GM21423 (cell line): ENCODE measurements around the gene LIX1L.
A peak's percentile ranks its signal among the peaks of the same experiment; 100 is the strongest.

ENCODE experiments used
- ATAC-seq: cut with Tn5 transposase; IDR thresholded peaks from one replicate; pipeline ENCODE4 v1.9.1; 2021; ENCODE audit warnings: mild to moderate bottlenecking, moderate library complexity; ENCODE audit not compliant: unreplicated experiment

LIX1L gene

DNA sequence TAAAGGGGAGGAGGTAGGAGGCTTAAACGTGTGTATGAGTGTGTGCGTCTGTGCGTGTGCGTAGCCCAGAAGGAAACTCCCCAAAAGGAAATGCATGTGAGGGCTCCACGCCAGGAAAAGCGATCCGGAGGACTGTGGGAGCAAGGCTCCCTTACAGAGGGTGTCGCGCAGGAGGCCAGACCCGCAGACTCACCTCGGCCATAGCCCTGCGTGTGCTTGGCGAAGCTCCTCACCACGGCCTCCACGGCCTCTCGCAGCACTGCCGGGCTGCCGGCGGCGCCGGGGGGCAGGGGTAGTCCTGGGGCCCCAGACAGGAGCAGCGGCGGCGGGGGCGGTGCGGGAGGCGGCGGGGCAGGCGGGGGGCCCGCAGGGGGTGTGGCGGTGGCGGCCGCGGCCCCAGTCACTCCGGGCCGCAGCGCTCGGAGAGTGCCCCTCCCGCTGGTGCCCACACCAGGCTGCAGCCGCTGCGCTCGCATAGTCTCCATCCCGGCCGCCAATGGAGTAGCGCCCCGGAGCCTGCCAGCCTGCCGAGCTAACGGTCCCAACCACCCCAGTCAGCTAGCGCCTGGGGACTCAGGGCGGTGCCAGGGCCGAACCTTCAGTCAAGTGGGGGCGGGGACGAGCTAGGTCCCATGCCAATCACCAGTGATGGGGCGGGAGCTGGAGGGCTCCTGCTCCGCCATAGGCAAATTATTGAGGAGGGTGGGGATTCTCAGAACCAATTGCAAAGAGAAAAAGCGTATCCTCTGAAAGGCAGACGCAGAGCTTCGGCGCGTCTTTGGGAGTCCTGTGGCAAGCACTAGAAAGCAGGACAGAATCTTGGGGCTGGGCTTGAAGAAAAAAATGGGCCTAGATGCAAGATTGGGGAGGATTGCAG lies at the start of gene LIX1L:
Gene LIX1L, minus strand, starts transcription at position 575 of the 877 bp plus-strand sequence. Its CDS starts 90 bp downstream, at position 485.
- ATAC-seq, result peak; percentile 90

DNA sequence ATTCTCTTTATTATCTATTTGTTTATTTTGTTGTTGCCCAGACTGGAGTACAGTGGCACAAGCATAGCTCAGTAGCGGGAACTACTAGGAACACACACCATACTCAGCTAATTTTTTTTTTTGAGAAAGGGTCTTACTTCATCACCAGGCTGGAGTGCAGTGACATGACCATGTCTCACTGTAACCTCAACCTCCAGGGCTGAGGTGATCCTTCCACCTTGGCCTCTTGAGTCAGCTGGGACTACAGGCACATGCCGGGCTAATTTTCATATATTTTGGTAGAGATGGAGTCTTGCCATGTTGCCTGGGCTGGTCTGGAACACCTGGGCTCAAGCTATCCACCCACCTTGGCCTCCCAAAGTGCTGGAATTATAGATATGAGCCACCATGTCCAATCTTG lies 43.9 kb upstream of the LIX1L start:
- ATAC-seq, result no peak

DNA sequence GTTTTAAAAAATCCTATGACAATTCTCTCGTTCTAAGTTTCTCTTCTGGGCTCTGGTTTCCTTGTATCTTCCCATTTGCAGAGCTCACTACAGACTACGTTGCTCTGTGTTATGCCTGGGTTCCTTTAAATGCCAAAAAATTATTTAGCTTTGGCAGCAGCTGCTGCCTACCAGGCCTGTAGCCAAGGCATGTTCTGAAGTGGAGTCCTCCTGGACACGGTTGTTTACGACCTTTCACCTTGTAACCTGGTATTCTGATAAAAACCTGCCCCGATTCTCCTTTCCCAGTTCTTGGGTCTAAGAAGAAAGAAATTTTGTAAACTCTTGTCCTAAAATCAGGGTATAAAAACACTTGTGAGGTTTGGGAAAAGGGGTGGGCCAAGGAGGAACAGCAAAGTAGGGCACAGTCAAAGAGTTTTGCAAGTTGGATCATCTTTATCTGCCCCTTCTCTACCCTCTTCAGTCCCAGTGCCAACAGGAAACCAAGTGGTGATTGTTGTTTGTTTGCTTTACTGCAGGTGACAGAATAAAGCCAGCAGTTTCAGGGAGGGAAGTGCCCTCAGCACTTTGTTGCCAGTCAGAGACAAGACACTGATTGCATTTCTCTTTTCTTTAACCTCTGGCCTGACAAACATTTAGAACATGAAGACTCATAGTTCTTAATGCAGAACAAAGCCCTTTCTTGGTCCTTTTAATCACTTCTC lies 41.7 kb upstream of the LIX1L start:
- ATAC-seq, result no peak

DNA sequence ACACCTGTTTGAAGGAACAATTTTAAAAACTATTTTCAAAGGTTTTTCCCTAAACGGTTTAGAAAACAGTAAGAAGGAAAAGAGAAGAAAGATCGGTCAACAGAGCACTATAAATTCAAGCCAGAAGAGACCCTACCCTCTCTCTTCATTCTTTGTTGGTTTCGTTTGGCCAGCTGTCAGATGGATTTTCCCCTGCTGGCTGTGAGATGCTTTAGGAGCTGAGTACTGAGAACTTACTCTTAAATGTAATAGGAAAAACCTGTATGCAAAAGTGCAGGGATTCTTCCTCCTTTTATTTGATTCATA lies 39.9 kb upstream of the LIX1L start:
- no peak for ATAC-seq

DNA sequence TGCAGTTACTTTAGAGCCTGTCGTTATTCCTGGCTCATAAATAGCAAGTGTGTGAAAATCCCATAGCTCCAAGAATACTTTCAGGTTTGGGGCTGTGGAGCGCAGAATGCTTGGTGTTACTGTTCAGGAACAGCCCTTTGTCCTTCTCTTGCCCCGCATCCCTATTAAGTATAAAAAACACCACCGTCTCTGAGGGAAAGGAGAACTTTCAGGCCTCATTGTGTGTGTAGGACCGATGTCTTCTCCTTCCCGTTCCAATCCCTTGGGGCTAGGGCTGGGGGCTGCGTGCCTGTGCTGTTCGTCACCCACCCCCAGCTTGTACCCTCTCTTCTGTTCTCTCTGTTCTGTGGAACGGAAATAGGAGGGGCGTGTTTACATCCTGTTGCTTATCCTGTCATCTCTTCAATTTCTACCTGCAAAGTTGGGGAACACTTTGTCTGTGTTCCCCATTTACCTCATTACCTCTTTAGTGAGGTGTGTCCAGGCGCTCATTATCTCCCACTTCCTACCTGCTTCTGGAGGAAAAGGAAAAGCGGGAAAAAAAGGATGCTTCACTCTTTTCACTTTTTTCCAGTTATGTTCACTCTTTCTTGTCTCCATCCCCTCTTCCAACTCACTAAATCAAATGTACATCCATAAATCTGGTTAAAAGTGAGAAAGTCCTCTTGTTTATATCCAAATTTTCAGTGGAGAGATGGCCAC lies 39.4 kb upstream of the LIX1L start:
- peak; percentile 29 for ATAC-seq

DNA sequence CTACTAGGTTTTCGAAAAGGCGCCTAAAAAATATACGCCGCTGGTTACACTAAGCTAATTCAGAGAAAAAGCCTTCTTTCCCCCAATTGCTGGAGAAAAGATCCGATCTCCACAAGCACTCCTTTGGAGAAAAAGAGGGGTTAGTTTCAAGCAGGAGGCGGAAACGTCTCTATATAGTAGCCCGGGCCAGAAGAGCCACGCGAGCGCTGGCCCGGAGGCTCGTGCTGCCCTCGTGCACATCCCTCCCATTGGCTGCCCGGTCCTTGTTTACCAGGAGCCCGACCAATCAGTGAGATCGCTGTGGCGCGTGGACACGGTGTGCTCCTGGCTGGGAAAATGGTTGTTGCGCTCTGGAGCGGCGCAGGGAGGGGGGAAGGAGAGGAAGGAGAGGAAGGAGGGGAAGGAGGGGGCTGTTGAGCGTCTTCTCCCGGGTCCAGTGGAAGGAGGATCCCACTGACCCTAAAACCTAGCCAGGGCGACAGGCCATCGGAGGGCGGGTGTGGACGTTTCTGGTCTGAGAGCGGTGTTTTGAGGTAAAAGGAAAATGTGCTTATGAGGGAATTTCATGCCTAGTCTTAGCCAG lies 38.7 kb upstream of the LIX1L start, which contains the start of gene TXNIP:
Gene TXNIP, minus strand, starts transcription at position 147 of the 583 bp plus-strand sequence. CDS start 313 bp downstream, outside the sequence.
- ATAC-seq, result peak; percentile 87

DNA sequence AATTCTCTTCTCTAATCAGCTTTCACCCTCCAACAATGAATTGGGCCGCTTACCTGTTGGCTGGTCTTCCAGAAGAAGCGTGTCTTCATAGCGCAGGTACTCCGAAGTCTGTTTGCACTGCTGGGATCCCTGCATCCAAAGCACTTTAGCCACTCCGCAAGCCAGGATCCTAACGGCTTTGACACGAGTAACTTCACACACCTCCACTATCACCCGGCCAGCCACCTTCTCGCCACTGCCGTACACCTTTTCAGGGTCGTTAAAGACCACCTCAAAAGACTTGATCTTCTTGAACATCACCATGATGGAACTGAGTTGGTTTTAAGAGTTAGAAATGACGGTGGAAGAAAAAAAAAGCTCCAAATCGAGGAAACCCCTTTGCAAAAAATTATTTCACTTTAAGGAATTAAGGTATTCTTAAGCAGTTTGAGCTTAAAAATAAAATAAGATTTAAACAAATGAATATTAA lies 38.2 kb upstream of the LIX1L start:
- no peak for ATAC-seq

DNA sequence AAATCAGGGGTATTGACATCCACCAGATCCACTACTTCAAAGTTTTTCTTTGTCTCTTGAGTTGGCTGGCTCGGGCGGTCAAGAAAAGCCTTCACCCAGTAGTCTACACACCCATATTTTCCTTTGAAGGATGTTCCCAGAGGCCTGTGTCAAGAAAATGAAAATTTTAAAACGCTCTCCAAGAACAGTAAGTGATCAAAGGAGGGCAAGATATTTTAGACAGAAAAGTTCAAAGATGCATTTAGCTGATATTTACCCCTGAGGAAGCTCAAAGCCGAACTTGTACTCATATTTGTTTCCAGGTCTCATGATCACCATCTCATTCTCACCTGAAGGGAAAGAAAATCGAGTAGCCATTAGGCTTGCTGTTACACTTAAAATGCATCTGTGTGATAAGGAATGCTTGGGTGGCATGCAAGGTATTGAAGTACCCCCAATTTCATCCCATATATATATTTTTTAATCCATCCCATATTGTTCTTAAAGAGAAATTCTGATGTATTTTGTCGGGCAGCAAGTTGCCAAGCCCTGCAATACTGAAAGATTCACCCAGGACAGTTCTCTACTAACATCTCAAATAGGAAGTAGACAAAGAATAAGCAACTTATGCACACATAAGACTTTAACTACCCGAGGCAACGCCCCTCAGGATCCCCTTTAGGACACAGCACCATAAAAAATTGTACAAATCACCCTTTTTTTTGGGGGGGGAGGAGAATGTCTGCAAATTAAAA lies 37.5 kb upstream of the LIX1L start:
- ATAC-seq, result no peak

DNA sequence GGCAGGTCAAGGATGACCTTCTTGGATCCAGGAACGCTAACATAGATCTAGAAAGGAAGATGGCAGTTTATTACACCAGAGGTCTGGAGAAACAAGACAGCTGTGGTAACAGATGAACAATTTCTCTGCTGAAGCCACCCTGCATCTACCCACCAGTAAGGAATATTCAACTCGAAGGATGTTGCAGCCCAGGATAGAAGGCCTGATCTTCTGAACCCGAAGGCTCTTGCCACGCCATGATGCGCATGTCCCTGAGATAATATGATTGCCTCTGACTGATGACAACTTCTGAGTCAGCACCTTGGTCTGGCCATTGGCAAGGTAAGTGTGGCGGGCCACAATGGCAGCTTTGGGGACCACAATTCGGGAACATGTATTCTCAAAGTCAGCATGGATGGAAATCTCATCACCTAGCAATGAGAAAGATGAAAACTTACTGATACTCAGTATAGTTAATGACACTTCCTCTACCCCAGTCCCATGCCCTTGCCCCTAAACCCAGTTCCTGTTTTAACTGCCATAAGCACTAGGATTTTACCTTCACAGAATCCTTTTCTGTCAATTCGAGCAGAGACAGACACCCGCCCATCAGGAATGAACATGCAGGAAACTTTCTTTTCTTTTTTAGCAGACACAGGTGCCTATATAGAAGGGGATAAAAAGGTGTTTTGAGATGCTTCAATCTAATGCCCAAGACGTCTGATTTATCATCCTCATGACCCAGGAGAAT lies 36.7 kb upstream of the LIX1L start:
- ATAC-seq, result no peak

DNA sequence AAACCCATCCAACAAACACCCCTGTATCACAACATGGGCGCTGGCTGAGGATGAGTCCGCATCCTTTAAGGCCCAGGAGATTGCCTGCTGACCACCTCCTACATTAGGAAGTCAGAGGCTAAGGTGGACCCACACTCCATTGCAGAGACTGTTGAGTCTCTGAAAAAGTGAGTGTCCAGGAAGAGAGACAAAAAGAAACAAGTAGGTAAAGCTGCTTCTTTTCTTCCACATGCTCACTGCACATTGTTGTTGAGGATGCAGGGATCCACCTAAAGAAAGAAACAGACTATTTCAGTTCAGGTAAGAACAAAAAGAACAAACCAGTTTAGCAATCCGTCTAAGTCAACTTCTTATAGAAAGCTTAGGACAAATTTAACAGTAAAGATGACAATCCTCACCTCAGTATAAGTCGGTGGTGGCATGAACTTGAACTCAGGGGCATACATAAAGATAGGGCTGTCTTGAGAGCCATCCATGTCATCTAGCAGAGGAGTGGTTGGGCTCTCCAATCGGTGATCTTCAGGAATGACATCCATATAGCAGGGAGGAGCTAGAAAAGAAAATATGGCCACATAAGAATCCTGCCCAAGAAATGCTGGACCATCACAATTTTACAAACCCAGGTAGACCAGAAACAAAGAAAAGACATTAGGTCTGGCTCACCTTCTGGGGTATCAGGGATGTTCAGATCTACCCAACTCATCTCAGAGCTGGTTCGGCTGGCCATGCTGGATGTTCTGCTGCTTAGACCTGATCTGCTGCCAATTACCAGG lies 36.0 kb upstream of the LIX1L start:
- ATAC-seq, result no peak

DNA sequence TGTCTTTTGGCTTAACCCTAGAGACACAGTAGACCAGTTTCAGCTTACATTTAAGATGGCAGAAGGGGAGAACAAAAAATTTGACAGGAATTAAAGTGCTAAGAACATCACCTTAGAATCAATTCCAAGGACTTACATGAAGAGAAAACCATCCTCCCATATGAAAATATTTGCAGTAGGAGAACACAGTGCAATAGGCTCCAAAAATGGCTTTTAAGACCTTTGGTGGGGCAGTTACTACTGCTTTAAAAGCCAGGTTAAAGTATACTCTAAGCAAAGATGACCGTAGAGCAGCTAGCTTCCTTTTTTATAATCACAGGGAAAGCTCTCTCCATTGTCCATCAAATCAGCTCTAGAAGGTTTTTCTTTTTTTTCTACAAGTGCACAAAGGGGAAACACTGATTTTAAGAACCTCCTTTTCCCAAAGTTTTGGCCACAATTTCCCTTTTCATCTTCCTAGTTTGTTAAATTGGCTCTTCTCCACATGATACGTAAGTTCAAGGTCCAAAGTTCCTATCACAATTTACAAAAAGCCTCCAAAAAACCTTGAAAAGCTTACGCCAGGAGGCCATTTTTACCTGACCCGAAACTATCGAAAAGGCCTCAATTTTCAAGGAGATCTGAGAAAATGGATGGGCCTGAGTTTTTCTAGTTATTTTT lies 35.3 kb upstream of the LIX1L start:
- no peak for ATAC-seq

DNA sequence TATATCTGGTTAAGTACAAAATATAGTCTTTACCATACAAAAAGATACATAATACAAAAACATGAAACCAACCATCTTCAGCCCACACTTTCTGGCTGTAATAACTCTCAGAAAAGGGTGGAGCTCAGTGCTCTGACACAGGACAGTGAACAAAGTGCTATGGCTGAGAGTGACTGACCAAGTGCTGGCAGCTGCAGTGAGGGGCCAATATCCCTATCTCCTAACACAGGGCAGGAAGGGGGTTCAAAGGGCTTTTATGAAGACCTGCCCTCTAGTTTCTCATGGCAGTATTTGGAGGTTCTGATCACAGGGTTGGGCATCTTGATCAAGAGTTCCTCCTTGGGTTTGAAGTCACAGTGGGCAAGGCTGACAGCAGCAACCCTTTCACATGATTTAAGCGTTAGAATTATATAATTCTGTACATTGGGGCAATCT lies 34.7 kb upstream of the LIX1L start:
- ATAC-seq, result no peak

DNA sequence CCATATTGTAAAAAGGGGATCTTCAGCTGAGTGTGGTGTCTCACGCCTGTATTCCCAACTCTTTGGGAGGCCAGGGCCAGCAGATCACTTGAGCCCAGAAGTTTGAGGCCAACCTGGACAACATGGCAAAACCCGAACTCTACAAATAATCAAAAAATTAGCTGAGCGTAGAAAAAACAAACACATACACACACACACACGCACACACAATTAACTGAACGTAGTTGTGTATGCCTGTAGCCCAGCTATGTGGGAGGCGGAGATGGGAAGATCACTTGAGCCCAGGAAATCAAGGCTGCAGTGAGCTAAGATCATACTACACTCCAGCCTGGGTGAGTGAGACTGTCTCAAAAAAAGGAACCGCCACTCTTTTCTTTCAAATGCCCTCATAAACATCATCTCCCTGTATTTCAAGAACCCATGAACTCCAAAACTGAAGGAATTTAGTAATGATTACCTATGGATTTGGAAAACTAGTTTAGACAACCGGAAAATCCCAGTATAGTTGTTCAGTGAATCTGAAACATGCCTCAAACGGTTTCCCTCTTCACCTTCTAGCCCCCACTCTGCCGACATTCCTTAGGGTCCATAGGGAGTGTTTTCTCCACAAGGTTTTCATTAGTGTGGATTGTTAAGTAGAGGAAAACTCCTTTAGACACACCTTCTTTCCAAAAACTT lies 34.1 kb upstream of the LIX1L start:
- no peak for ATAC-seq

DNA sequence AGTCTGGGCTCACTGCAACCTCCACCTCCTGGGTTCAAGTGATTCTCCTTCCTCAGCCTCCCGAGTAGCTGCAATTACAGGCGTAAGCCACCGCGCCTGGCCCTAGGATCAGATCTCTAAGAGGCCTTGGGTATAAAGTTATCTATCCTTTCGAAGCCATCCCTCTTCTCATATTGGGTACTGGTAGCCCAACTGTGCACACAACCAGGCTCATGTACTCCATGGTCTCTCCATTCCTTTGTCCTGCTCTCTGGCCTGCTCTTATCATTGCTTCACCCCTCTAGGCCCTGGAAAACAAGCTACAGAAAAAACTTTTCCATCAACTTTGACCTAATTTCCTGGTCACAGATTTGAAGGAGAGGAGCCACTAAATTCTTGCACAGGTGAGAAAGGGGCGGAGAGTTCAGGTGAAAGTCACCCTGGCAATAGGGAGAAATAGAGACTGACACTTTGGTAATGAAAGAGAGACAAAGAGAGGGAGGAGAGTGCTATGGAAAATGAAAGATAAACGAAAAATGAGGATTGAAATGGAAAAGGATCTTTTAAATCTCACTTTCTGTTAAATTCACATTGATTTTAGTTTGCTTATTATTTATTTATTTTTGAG lies 32.5 kb upstream of the LIX1L start:
- ATAC-seq, result no peak

DNA sequence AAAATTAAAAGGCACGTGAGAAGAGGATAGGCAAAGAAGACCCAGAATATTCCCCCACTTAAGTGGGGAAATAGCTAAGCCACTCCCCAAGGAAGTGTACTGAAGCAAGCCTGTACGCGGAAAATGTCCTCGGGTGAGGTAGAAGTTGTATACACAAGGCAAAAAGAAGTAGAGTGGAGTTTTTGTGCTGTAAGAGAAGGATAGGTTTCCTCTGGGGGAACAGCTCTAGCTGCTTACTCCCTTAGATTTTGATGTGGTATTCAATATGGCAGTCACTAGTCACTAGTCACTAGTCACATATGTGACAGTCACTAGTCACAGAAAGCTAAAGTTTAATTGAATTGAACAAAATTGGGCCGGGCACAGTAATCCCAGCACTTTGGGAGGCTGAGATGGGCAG lies 31.0 kb upstream of the LIX1L start:
- no peak for ATAC-seq

DNA sequence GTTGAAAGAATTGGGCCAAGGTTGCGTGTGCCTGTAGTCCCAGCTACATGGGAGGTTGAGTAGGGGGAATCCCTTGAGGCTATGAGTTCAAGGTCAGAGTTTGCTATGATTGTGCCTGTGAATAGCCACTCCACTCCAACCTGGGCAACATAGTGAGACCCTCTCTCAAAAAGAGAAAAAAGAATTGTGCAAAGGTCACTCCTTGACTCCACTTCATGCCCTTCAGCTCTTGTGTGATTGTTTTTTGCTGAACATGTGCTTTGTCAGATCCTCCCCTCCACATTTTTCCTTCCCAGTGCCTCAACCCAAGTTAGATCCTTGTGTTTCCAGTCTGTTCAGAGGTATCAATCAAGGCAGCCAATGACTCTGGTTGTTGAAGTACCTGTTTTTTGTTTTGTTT lies 30.1 kb upstream of the LIX1L start:
- ATAC-seq, result no peak

DNA sequence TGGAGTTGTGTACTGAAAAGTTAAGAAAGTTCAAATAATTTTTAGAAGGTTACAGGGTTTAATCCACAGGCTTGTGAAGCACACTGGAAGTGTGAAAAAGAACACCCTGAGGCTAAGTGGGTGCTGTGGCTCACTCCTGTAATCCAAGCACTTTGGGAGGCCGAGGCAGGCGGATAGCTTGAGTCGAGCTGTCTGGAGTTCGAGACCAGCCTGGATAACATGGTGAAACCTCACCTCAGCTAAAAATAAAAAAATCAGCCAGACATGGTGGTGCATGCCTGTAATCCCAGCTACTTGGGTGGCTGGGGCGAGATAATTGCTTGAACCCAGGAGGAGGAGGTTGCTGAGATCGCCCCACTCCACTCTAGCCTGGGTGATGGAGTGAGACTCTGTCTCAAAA lies 28.7 kb upstream of the LIX1L start:
- no peak for ATAC-seq
